HepG2 (cell line): Measurements from ENCODE around the gene COX5B. TPM values are rescaled to one million over a fixed set of nuclear protein-coding genes. Genes with fewer than 3 reads are reported as not detected.

Source experiments
- CBX5 ChIP-seq: sonication (generic); formaldehyde crosslinking; IDR thresholded peaks from 2 replicates; pipeline ENCODE4 v1.4.0; 2020; ENCODE audit warnings: missing genetic modification reagents, borderline replicate concordance
- FIP1L1 ChIP-seq: fragments of 200-400 bp; formaldehyde crosslinking; IDR thresholded peaks from 2 replicates; pipeline ENCODE4 v1.6.1; 2018; ENCODE audit warnings: low read depth, mild to moderate bottlenecking, low read length, moderate library complexity, borderline replicate concordance; ENCODE audit not compliant: insufficient read depth
- RFX3 ChIP-seq: IDR thresholded peaks from 2 replicates; pipeline ENCODE4 v1.6.1; 2016; ENCODE audit warnings: missing biosample characterization, missing genetic modification reagents
- SRSF4 ChIP-seq: fragments of 200-400 bp; formaldehyde crosslinking; IDR thresholded peaks from one replicate; pipeline ENCODE4 v1.6.1; 2018; ENCODE audit warnings: mild to moderate bottlenecking, low read depth, low read length, moderate library complexity; ENCODE audit not compliant: poor library complexity, severe bottlenecking
- TBP ChIP-seq: sonication (generic); formaldehyde crosslinking; IDR thresholded peaks from 2 replicates; pipeline ENCODE4 v1.5.0; 2020; ENCODE audit warnings: missing genetic modification reagents
- ZNF30 ChIP-seq: sonication (generic); formaldehyde crosslinking; IDR thresholded peaks from 2 replicates; pipeline ENCODE4 v1.5.0; 2020; ENCODE audit warnings: mild to moderate bottlenecking, missing genetic modification reagents
- ZNF558 ChIP-seq: sonication (generic); formaldehyde crosslinking; IDR thresholded peaks from 2 replicates; pipeline ENCODE4 v1.9.0; 2022; ENCODE audit warnings: mild to moderate bottlenecking, missing genetic modification reagents, borderline replicate concordance
- ZNF562 ChIP-seq: sonication (generic); formaldehyde crosslinking; IDR thresholded peaks from 2 replicates; pipeline ENCODE4 v1.8.0; 2022; ENCODE audit warnings: missing genetic modification reagents, borderline replicate concordance
- ZNF841 ChIP-seq: sonication (generic); formaldehyde crosslinking; IDR thresholded peaks from 2 replicates; pipeline ENCODE4 v1.8.1; 2023; ENCODE audit warnings: missing genetic modification reagents, borderline replicate concordance
- polyA plus RNA-seq, 8 experiments: library from polyadenylated mRNA; depleted of rRNA in 3 of 8; stranded (reverse) in 7 of 8; unstranded in 1 of 8; fragments of >200 nt; fragmentation: Illumina TruSeq in 4 of 8; extraction: Trizol in 4 of 8; gene quantifications; 2 replicates each; pipeline versions ENCODE4 v1.2.1 to v1.2.3, GENCODE V29; 2011 to 2016; ENCODE audit warnings: low read depth in 4 of 8, missing spikeins in 1 of 8, mixed read lengths in 1 of 8; ENCODE audit not compliant: insufficient read depth in 1 of 8
- total RNA-seq, 5 experiments: library from RNA; depleted of rRNA; stranded (reverse); fragments of >200 nt; fragmentation: Illumina TruSeq; extraction: Trizol; gene quantifications; 2 replicates each; pipeline ENCODE4 v1.2.3, GENCODE V29; 2016; ENCODE audit warnings: low read depth in 1 of 5
- TF ChIP-seq, protein P1 (sequence below): IDR thresholded peaks from 2 replicates; pipeline ENCODE4 v1.6.1; 2012; ENCODE audit warnings: low read depth, low read length, improper control_type of control experiment
- TF ChIP-seq, protein P2 (sequence below): sonication (generic); formaldehyde crosslinking; IDR thresholded peaks from 2 replicates; pipeline ENCODE4 v1.4.0; 2020; ENCODE audit warnings: low read depth, missing genetic modification reagents
- TF ChIP-seq, protein P3 (sequence below): sonication (generic); formaldehyde crosslinking; IDR thresholded peaks from 2 replicates; pipeline ENCODE4 v1.4.0; 2020; ENCODE audit warnings: missing genetic modification reagents, borderline replicate concordance
- TF ChIP-seq, protein P4 (sequence below): sonication (generic); formaldehyde crosslinking; IDR thresholded peaks from 2 replicates; pipeline ENCODE4 v1.8.0; 2022; ENCODE audit warnings: mild to moderate bottlenecking, missing genetic modification reagents; ENCODE audit not compliant: insufficient replicate concordance
- TF ChIP-seq, protein P5 (sequence below): sonication (generic); formaldehyde crosslinking; IDR thresholded peaks from 2 replicates; pipeline ENCODE4 v1.5.1; 2020; ENCODE audit warnings: mild to moderate bottlenecking, moderate library complexity, missing genetic modification reagents
- TF ChIP-seq, protein P6 (sequence below): IDR thresholded peaks from 2 replicates; pipeline ENCODE4 v1.6.1; 2018; ENCODE audit warnings: missing genetic modification reagents

COX5B gene
- total and polyA plus RNA-seq, 2 of the 13 experiments (the other 11 are each of a cell fraction or from before 2014, with no cell fraction given) = 453 to 536 TPM

DNA sequence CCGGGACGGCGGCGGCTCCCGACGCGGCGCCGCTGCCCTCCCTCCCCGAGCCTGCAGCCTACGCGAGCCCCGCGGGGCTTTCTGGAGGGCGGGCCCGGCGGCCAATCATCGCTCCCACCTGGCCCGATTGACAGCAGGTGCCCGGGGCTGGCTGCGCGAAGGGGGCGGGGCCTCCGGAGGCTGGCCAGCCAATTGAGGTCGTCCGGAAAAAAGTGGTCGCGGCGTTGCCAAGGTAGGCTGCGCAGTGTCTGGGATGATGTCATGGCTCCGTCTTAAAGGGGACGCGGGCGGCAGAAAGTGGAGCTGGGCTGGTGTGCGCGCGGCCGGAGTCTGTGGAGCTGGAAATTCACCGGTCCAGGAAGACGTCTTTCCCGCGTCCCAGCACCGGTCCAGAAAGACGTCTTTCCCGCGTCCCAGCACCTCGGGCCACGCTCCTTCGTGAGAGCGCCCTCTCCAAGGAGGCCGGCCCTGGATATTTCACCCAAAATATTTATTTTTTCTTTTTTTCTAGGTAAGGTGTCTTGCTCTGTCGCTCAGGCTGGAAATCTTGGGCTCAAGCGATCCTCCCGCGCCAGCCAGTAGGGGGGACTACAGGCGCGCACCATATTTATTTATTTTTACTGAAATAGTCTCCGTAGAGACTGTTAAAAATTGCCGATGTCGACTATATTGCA is 18.2 kb downstream of the COX5B start, which contains the start of gene ACTR1B (continued):
- no peak for TF ChIP-seq ZNF30 (CRISPR knock-in tag)
- no peak for TF ChIP-seq SRSF4
- TF ChIP-seq CBX5 (CRISPR knock-in tag) = no peak
- TF ChIP-seq, protein P1, sequence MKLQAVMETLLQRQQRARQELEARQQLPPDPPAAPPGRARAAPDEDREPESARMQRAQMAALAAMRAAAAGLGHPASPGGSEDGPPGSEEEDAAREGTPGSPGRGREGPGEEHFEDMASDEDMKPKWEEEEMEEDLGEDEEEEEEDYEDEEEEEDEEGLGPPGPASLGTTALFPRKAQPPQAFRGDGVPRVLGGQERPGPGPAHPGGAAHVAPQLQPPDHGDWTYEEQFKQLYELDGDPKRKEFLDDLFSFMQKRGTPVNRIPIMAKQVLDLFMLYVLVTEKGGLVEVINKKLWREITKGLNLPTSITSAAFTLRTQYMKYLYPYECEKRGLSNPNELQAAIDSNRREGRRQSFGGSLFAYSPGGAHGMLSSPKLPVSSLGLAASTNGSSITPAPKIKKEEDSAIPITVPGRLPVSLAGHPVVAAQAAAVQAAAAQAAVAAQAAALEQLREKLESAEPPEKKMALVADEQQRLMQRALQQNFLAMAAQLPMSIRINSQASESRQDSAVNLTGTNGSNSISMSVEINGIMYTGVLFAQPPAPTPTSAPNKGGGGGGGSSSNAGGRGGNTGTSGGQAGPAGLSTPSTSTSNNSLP = peak; percentile 47; the same call in 1 of the 2 replicates
- TF ChIP-seq, protein P2, sequence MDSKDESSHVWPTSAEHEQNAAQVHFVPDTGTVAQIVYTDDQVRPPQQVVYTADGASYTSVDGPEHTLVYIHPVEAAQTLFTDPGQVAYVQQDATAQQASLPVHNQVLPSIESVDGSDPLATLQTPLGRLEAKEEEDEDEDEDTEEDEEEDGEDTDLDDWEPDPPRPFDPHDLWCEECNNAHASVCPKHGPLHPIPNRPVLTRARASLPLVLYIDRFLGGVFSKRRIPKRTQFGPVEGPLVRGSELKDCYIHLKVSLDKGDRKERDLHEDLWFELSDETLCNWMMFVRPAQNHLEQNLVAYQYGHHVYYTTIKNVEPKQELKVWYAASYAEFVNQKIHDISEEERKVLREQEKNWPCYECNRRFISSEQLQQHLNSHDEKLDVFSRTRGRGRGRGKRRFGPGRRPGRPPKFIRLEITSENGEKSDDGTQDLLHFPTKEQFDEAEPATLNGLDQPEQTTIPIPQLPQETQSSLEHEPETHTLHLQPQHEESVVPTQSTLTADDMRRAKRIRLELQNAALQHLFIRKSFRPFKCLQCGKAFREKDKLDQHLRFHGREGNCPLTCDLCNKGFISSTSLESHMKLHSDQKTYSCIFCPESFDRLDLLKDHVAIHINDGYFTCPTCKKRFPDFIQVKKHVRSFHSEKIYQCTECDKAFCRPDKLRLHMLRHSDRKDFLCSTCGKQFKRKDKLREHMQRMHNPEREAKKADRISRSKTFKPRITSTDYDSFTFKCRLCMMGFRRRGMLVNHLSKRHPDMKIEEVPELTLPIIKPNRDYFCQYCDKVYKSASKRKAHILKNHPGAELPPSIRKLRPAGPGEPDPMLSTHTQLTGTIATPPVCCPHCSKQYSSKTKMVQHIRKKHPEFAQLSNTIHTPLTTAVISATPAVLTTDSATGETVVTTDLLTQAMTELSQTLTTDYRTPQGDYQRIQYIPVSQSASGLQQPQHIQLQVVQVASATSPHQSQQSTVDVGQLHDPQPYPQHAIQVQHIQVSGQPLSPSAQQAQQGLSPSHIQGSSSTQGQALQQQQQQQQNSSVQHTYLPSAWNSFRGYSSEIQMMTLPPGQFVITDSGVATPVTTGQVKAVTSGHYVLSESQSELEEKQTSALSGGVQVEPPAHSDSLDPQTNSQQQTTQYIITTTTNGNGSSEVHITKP (CRISPR knock-in tag) = no peak
- TF ChIP-seq TBP (CRISPR knock-in tag) = no peak
- TF ChIP-seq, protein P3, sequence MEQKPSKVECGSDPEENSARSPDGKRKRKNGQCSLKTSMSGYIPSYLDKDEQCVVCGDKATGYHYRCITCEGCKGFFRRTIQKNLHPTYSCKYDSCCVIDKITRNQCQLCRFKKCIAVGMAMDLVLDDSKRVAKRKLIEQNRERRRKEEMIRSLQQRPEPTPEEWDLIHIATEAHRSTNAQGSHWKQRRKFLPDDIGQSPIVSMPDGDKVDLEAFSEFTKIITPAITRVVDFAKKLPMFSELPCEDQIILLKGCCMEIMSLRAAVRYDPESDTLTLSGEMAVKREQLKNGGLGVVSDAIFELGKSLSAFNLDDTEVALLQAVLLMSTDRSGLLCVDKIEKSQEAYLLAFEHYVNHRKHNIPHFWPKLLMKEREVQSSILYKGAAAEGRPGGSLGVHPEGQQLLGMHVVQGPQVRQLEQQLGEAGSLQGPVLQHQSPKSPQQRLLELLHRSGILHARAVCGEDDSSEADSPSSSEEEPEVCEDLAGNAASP (CRISPR knock-in tag) = peak; percentile 19
- no peak for TF ChIP-seq ZNF841 (CRISPR knock-in tag)
- no peak for TF ChIP-seq ZNF562 (CRISPR knock-in tag)
- TF ChIP-seq, protein P4, sequence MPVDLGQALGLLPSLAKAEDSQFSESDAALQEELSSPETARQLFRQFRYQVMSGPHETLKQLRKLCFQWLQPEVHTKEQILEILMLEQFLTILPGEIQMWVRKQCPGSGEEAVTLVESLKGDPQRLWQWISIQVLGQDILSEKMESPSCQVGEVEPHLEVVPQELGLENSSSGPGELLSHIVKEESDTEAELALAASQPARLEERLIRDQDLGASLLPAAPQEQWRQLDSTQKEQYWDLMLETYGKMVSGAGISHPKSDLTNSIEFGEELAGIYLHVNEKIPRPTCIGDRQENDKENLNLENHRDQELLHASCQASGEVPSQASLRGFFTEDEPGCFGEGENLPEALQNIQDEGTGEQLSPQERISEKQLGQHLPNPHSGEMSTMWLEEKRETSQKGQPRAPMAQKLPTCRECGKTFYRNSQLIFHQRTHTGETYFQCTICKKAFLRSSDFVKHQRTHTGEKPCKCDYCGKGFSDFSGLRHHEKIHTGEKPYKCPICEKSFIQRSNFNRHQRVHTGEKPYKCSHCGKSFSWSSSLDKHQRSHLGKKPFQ (CRISPR knock-in tag) = peak; percentile 12
- TF ChIP-seq, protein P5, sequence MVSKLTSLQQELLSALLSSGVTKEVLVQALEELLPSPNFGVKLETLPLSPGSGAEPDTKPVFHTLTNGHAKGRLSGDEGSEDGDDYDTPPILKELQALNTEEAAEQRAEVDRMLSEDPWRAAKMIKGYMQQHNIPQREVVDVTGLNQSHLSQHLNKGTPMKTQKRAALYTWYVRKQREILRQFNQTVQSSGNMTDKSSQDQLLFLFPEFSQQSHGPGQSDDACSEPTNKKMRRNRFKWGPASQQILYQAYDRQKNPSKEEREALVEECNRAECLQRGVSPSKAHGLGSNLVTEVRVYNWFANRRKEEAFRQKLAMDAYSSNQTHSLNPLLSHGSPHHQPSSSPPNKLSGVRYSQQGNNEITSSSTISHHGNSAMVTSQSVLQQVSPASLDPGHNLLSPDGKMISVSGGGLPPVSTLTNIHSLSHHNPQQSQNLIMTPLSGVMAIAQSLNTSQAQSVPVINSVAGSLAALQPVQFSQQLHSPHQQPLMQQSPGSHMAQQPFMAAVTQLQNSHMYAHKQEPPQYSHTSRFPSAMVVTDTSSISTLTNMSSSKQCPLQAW (CRISPR knock-in tag) = peak; percentile 71; the same call in 1 of the 2 replicates
- TF ChIP-seq ZNF558 (CRISPR knock-in tag) = no peak
- peak; percentile 64 for TF ChIP-seq RFX3 (CRISPR knock-in tag)
- TF ChIP-seq FIP1L1 = no peak
- TF ChIP-seq, protein P6, sequence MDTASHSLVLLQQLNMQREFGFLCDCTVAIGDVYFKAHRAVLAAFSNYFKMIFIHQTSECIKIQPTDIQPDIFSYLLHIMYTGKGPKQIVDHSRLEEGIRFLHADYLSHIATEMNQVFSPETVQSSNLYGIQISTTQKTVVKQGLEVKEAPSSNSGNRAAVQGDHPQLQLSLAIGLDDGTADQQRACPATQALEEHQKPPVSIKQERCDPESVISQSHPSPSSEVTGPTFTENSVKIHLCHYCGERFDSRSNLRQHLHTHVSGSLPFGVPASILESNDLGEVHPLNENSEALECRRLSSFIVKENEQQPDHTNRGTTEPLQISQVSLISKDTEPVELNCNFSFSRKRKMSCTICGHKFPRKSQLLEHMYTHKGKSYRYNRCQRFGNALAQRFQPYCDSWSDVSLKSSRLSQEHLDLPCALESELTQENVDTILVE = peak; percentile 85
